MM.1S (cell line): Measurements from ENCODE around the gene CBX2.

Experiments used
- EZH2 ChIP-seq: fragments of 300-600 bp; sonication (generic); optimal IDR thresholded peaks from 2 replicates; pipeline ENCODE3; 2017; ENCODE audit warnings: low read depth, mild to moderate bottlenecking, antibody characterized with exemption, low read length, mixed read lengths
- EZH2phosphoT487 ChIP-seq: fragments of 300-600 bp; sonication (generic); IDR thresholded peaks from 2 replicates; pipeline ENCODE4 v1.6.1; 2018; ENCODE audit warnings: antibody characterized with exemption, low read length
- TF ChIP-seq, protein P1 (sequence below): fragments of 300-600 bp; sonication (generic); IDR thresholded peaks from 2 replicates; pipeline ENCODE4 v1.5.1; 2016; ENCODE audit warnings: antibody characterized with exemption, low read length, mixed read lengths

DNA sequence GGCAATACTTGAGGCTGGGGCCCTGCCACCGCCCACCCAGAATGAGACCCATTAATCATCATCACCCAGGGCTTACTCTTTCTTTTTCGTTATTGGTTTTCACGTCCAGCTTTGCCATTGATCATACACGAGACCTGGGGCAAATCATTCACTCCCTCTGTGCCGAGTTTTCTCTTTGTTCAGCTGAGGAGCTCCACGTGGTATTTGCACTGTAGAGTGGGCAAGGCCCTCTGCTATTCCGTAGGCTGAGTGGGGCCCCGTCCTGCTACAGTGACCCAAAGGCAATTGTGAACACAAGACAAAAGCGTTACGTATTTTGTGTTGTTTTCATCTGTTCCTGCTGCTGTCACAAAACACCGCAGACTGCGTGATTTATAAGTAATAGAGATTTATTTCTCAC is 23.6 kb upstream of the CBX2 start:
- TF ChIP-seq, protein P1, sequence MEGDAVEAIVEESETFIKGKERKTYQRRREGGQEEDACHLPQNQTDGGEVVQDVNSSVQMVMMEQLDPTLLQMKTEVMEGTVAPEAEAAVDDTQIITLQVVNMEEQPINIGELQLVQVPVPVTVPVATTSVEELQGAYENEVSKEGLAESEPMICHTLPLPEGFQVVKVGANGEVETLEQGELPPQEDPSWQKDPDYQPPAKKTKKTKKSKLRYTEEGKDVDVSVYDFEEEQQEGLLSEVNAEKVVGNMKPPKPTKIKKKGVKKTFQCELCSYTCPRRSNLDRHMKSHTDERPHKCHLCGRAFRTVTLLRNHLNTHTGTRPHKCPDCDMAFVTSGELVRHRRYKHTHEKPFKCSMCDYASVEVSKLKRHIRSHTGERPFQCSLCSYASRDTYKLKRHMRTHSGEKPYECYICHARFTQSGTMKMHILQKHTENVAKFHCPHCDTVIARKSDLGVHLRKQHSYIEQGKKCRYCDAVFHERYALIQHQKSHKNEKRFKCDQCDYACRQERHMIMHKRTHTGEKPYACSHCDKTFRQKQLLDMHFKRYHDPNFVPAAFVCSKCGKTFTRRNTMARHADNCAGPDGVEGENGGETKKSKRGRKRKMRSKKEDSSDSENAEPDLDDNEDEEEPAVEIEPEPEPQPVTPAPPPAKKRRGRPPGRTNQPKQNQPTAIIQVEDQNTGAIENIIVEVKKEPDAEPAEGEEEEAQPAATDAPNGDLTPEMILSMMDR, result no peak
- no peak for TF ChIP-seq EZH2phosphoT487
- TF ChIP-seq EZH2, result no peak
